SK-N-SH (cell line): ENCODE measurements around the gene MANSC1.

ENCODE experiments used
- CHD2 ChIP-seq: fragments of 150-350 bp; IDR thresholded peaks from 2 replicates; pipeline ENCODE4 v1.6.1; 2018; ENCODE audit warnings: low read length; ENCODE audit not compliant: partially characterized antibody
- CTCF ChIP-seq: fragments of 200-600 bp; sonication (generic); IDR thresholded peaks from 2 replicates; pipeline ENCODE4 v1.6.1; 2017; ENCODE audit warnings: antibody characterized with exemption, mild to moderate bottlenecking, moderate library complexity
- EP300 ChIP-seq, 2 experiments: IDR thresholded peaks; 2 replicates each; pipeline versions ENCODE4 v1.4.0 to v1.6.1; 2012; ENCODE audit warnings: borderline replicate concordance in 1 of 2, low read depth in 1 of 2, low read length in 1 of 2
- EZH2phosphoT487 ChIP-seq: fragments of 200-600 bp; sonication (generic); IDR thresholded peaks from 2 replicates; pipeline ENCODE4 v1.6.1; 2017; ENCODE audit warnings: low read depth, mixed run types, mild to moderate bottlenecking, antibody characterized with exemption, moderate library complexity, borderline replicate concordance
- MAX ChIP-seq: IDR thresholded peaks from 2 replicates; pipeline ENCODE4 v1.4.0; 2012; ENCODE audit warnings: low read depth
- MEF2A ChIP-seq: IDR thresholded peaks from 2 replicates; pipeline ENCODE4 v1.4.0; 2012; ENCODE audit warnings: low read depth, borderline replicate concordance
- RAD21 ChIP-seq: IDR thresholded peaks from 2 replicates; pipeline ENCODE4 v1.6.1; 2012; ENCODE audit warnings: mild to moderate bottlenecking, low read length
- SMC3 ChIP-seq: IDR thresholded peaks from 2 replicates; pipeline ENCODE4 v1.6.1; 2012; ENCODE audit warnings: low read depth, low read length, improper control_type of control experiment
- TF ChIP-seq, protein P1 (sequence below): fragments of 150-350 bp; IDR thresholded peaks from 2 replicates; pipeline ENCODE4 v1.6.1; 2017; ENCODE audit warnings: antibody characterized with exemption, low read length, low read depth, borderline replicate concordance

GRCh38 chr12:12397184-12397583 lies 47.1 kb upstream of the MANSC1 start:
- TF ChIP-seq CHD2 (no peak), CTCF (no peak), SMC3 (no peak), MAX (no peak), MEF2A (no peak), EP300 (IDR thresholded peaks at IDR 0.05; ENCODE audit: borderline replicate concordance in 1 of 2, low read depth in 1 of 2, low read length in 1 of 2) (no peak), RAD21 (no peak), EZH2phosphoT487 (no peak)
- TF ChIP-seq, protein P1, sequence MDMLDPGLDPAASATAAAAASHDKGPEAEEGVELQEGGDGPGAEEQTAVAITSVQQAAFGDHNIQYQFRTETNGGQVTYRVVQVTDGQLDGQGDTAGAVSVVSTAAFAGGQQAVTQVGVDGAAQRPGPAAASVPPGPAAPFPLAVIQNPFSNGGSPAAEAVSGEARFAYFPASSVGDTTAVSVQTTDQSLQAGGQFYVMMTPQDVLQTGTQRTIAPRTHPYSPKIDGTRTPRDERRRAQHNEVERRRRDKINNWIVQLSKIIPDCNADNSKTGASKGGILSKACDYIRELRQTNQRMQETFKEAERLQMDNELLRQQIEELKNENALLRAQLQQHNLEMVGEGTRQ: no peak
